Stimulated activated CD8-positive, alpha-beta memory T cell treated with anti-CD3 and anti-CD28 coated beads, Interleukin-4, amount 100 ng/mL, for 24 hours (primary cell): Measurements from ENCODE around the gene CMTR2.
"Not testable (repeated sequence)": the region's sequence is repeated elsewhere in the genome, so short reads cannot be mapped to it uniquely, and the experiment has no call there.

Experiments used
- DNase-seq: peaks from one replicate; pipeline ENCODE4 v3.0.0-alpha.2; 2020; ENCODE audit warnings: low read depth

Gene CMTR2

GRCh38 chr16:71288890-71289731 is at the start of gene CMTR2:
Gene CMTR2 (minus strand): TSS chr16:71289402. CDS start chr16:71285920, 3,482 bp downstream.
- DNase-seq, result peak; percentile 86

- no peak for DNase-seq
Observed at GRCh38 chr16:71338632-71339031, 49.4 kb upstream of the CMTR2 start.

GRCh38 chr16:71338193-71338592 is 49.0 kb upstream of the CMTR2 start:
- DNase-seq, result no peak

GRCh38 chr16:71337631-71338030 is 48.4 kb upstream of the CMTR2 start:
- DNase-seq, result no peak

GRCh38 chr16:71328151-71328550 is 38.9 kb upstream of the CMTR2 start:
- no peak for DNase-seq

GRCh38 chr16:71327720-71328119 is 38.5 kb upstream of the CMTR2 start:
- no peak for DNase-seq

GRCh38 chr16:71319999-71320398 is 30.8 kb upstream of the CMTR2 start:
- DNase-seq, result no peak

GRCh38 chr16:71315269-71315668 is 26.1 kb upstream of the CMTR2 start:
- DNase-seq, result no peak

- DNase-seq, result not testable (repeated sequence)
Observed at GRCh38 chr16:71313591-71313990, 24.4 kb upstream of the CMTR2 start.

GRCh38 chr16:71311553-71312158 is 22.5 kb upstream of the CMTR2 start:
- DNase-seq, result no peak

GRCh38 chr16:71303938-71304337 is 14.7 kb upstream of the CMTR2 start:
- no peak for DNase-seq

- DNase-seq, result no peak
Observed at GRCh38 chr16:71297341-71297634, 8.1 kb upstream of the CMTR2 start.

GRCh38 chr16:71296584-71297340 is 7.6 kb upstream of the CMTR2 start:
- DNase-seq, result no peak

- no peak for DNase-seq
Observed at GRCh38 chr16:71295950-71296349, 6.7 kb upstream of the CMTR2 start.

- no peak for DNase-seq
Observed at GRCh38 chr16:71293919-71294318, 4.7 kb upstream of the CMTR2 start.

GRCh38 chr16:71292095-71292494 is 2.9 kb upstream of the CMTR2 start:
- DNase-seq, result not testable (repeated sequence)

- no peak for DNase-seq
Observed at GRCh38 chr16:71289732-71290062, 495 bp upstream of the CMTR2 start.

GRCh38 chr16:71288570-71288889 is 672 bp downstream of the CMTR2 start:
- DNase-seq, result no peak

GRCh38 chr16:71287911-71288310 is 1.3 kb downstream of the CMTR2 start:
- DNase-seq, result no peak

- no peak for DNase-seq
Observed at GRCh38 chr16:71287454-71287853, 1.7 kb downstream of the CMTR2 start.

- DNase-seq, result no peak
Observed at GRCh38 chr16:71283612-71284011, 5.6 kb downstream of the CMTR2 start.

GRCh38 chr16:71282943-71283342 is 6.3 kb downstream of the CMTR2 start:
- no peak for DNase-seq

GRCh38 chr16:71276589-71277334 is 12.4 kb downstream of the CMTR2 start:
- DNase-seq, result no peak
